ENCODE measurements around the gene SP140.
A peak's percentile ranks its signal among the peaks of the same experiment; 100 is the strongest.
"Not testable (repeated sequence)": the region's sequence is repeated elsewhere in the genome, so short reads cannot be mapped to it uniquely, and the experiment has no call there.

SP140 gene

DNA sequence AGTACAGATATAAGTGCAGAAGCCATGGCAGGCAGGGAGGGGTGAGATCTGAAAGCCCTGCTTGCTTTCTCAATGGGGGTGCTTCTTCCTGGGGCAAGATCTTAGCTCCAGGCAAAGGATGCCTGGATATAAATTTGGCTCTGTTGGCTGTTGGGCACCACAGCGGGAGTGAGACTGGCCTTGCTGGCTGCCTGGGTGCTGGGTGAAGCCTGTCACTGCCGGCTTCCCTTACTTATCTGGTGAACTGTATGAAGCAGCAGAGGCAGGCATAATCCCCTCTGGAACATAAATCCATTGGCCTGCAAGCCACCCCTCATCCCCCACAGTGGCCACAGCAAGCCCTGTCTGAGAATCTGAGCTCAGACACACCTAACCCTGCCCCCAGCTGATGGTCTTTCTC, 74.1 kb downstream of the SP140 start:
- H3K4me3 ChIP-seq (replicated peaks; ENCODE audit: low read depth, low read length), result no peak overlapping the region
- no peak for TF ChIP-seq CTCF (IDR thresholded peaks at IDR 0.05; ENCODE audit: low read length, missing control alignments)

GRCh38 chr2:230305416-230306275, 80.1 kb downstream of the SP140 start:
- DNase-seq (ENCODE audit: low read depth), result no peak
- no peak for TF ChIP-seq CTCF (IDR thresholded peaks at IDR 0.05; ENCODE audit: low read length, missing control alignments)
- no peak overlapping the region for H3K4me3 ChIP-seq (replicated peaks; ENCODE audit: low read depth, low read length)

More for the DNA sequence above, 74.1 kb downstream of the SP140 start:
- DNase-seq (ENCODE audit: low read depth), result no peak

- TF ChIP-seq CTCF (IDR thresholded peaks at IDR 0.05; ENCODE audit: low read length, missing control alignments), result no peak
- DNase-seq (ENCODE audit: low read depth), result no peak
- no peak overlapping the region for H3K4me3 ChIP-seq (replicated peaks; ENCODE audit: low read depth, low read length)
Observed at GRCh38 chr2:230306474-230306873, 80.9 kb downstream of the SP140 start.

GRCh38 chr2:230307485-230307884, 81.9 kb downstream of the SP140 start:
- no peak for DNase-seq (ENCODE audit: low read depth)
- no peak for TF ChIP-seq CTCF (IDR thresholded peaks at IDR 0.05; ENCODE audit: low read length, missing control alignments)
- no peak overlapping the region for H3K4me3 ChIP-seq (replicated peaks; ENCODE audit: low read depth, low read length)

DNA sequence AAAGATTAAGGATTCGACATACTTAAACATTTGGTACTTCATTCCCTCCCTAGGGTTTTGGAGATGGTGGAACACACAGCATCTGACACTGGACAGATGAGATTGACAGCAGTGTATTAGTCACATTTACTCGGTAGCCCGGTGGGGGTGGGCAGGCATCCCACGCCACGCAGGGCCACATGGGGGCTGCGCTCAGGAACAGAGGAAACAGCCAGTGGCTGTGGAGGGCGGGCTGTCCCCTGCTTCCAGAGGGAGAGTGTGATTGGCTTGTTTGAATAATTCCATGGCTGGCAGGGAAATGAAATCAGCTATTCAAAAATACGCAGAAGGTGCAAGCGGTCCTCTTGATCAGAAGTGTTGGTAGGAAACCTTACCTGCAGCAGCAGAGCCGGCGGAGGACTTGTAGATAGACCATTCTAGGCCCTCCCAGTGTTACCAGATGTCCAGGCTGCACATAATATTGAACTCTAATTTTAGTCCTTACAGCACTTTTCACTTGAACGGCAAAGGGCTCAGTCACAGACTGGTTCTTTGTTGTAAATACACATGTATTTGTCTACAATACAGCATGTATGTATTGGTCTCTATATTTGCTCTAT, 83.0 kb downstream of the SP140 start:
- no peak for TF ChIP-seq CTCF (IDR thresholded peaks at IDR 0.05; ENCODE audit: low read length, missing control alignments)
- no peak overlapping the region for H3K4me3 ChIP-seq (replicated peaks; ENCODE audit: low read depth, low read length)
- no peak for DNase-seq (ENCODE audit: low read depth)

- not testable (repeated sequence) for H3K4me3 ChIP-seq (replicated peaks; ENCODE audit: low read depth, low read length); DNase-seq (ENCODE audit: low read depth)
Observed at GRCh38 chr2:230310792-230311191, 85.3 kb downstream of the SP140 start.

- not testable (repeated sequence) for H3K4me3 ChIP-seq (replicated peaks; ENCODE audit: low read depth, low read length); DNase-seq (ENCODE audit: low read depth)
Observed at GRCh38 chr2:230311634-230312033, 86.1 kb downstream of the SP140 start.

- H3K4me3 ChIP-seq (replicated peaks; ENCODE audit: low read depth, low read length), result no peak overlapping the region
- no peak for TF ChIP-seq CTCF (IDR thresholded peaks at IDR 0.05; ENCODE audit: low read length, missing control alignments)
- peak; percentile 10 for DNase-seq (ENCODE audit: low read depth)
Observed at GRCh38 chr2:230312638-230313037, 87.1 kb downstream of the SP140 start.

All from fibroblast of pulmonary artery (primary cell).